ENCODE results near the gene EPHA5. TPM values are rescaled to one million over a fixed set of nuclear protein-coding genes. Genes with fewer than 3 reads are reported as not detected.

EPHA5 gene
- total RNA-seq, 1 experiment from 2014 or later = not detected

GRCh38 chr4:65658117-65658516 is 12.2 kb downstream of the EPHA5 start:
- peaks cover 0 to 3% of the 10 kb centered on the region in 2 experiments; a peak in 2 of 4 replicates for H3K9me3 ChIP-seq (ENCODE audit: control insufficient read depth in 1 of 2, insufficient read depth in 1 of 2, low read depth in 1 of 2, low read length in 2 of 2)
- ChIA-PET POLR2A (no interaction called here), CTCF (no interaction called here), RAD21 (ENCODE audit: low non-redundant PET in 1 of 2, low total read pairs in 2 of 2, uncharacterized antibody in 2 of 2, unreplicated experiment in 2 of 2) (no interaction called here)
- H3K27me3 ChIP-seq (ENCODE audit: insufficient read depth, low read length) = no peaks in the 10 kb centered on the region
- H4K20me1 ChIP-seq (ENCODE audit: insufficient read depth) = no peaks in the 10 kb centered on the region
- no peak for DNase-seq (ENCODE audit: low read depth, low spot score)
- no peak overlapping the region for H3K4me3 ChIP-seq (replicated peaks in 1 of 2; ENCODE audit: low read depth in 1 of 2, low read length in 2 of 2)
- H3K9ac ChIP-seq (ENCODE audit: low read length) = no peak overlapping the region
- H3K79me2 ChIP-seq (ENCODE audit: insufficient read depth, low read length) = no peaks in the 10 kb centered on the region
- no peaks in the 10 kb centered on the region for H3K9me2 ChIP-seq (ENCODE audit: insufficient read depth)
- TF ChIP-seq SRF (IDR thresholded peaks at IDR 0.05; ENCODE audit: low read depth) (no peak), REST (IDR thresholded peaks at IDR 0.05; ENCODE audit: low read depth) (no peak), POLR2A (IDR thresholded peaks at IDR 0.05; ENCODE audit: borderline replicate concordance, extremely low read depth, insufficient read depth, insufficient read length) (no peak), SP1 (IDR thresholded peaks at IDR 0.05; ENCODE audit: low read depth) (no peak), EZH2 (IDR thresholded peaks at IDR 0.05) (no peak), RAD21 (IDR thresholded peaks at IDR 0.05; ENCODE audit: low read depth) (no peak), CEBPB (IDR thresholded peaks at IDR 0.05; ENCODE audit: low read depth) (no peak), FOSL1 (IDR thresholded peaks at IDR 0.05; ENCODE audit: low read depth) (no peak), YY1 (IDR thresholded peaks at IDR 0.05; ENCODE audit: extremely low read depth, insufficient replicate concordance, low read depth, low read length) (no peak), EGR1 (IDR thresholded peaks at IDR 0.05; ENCODE audit: low read depth) (no peak), CBX3 (IDR thresholded peaks at IDR 0.05; ENCODE audit: low read depth) (no peak), JUND (IDR thresholded peaks at IDR 0.05) (no peak), ZBTB33 (IDR thresholded peaks at IDR 0.05; ENCODE audit: extremely low read depth, insufficient replicate concordance, low read length) (no peak), EZH2phosphoT487 (IDR thresholded peaks at IDR 0.05; ENCODE audit: borderline replicate concordance) (no peak), TCF7L2 (IDR thresholded peaks at IDR 0.05; ENCODE audit: borderline replicate concordance, extremely low read depth, insufficient read depth, insufficient read length) (no peak), ZNF274 (IDR thresholded peaks at IDR 0.05; ENCODE audit: low read depth, low read length) (no peak)
- intact Hi-C loops (cut with micrococcal nuclease) = no loop called here
- ATAC-seq = no peak
- H3K4me2 ChIP-seq (ENCODE audit: low read length) = no peak overlapping the region
- H3K36me3 ChIP-seq (ENCODE audit: control insufficient read depth in 1 of 2, insufficient read depth in 2 of 2, low read length in 2 of 2) = no peaks in the 10 kb centered on the region
- no peak overlapping the region for H3K27ac ChIP-seq (ENCODE audit: low read depth, low read length)
- BruUV-seq (replicated peaks) = no TSS peak
- no peak overlapping the region for H2AFZ ChIP-seq (ENCODE audit: low read depth, low read length, poor library complexity, severe bottlenecking)
- no peaks in the 10 kb centered on the region for H3K4me1 ChIP-seq (ENCODE audit: control insufficient read depth in 1 of 2, insufficient read depth in 2 of 2, low read length in 2 of 2)

Data from HCT116 (cell line).